H9 (cell line): ENCODE data around the gene LRRC58. TPM values are rescaled to one million over a fixed set of nuclear protein-coding genes. Genes with fewer than 3 reads are reported as not detected.

ENCODE experiments used
- DNase-seq: peaks from one replicate; pipeline ENCODE4 v3.0.0-alpha.2; 2017
- H2AFZ ChIP-seq: one replicate; pipeline ENCODE4 v1.6.1; 2013; ENCODE audit warnings: mild to moderate bottlenecking, low read length, control low read depth, moderate library complexity
- H2AK5ac ChIP-seq: 2 replicates; pipeline ENCODE4 v1.6.1; 2013; ENCODE audit warnings: low read length, control low read depth, mixed read lengths; ENCODE audit not compliant: insufficient read length
- H2BK120ac ChIP-seq: one replicate; pipeline ENCODE4 v1.6.1; 2013; ENCODE audit warnings: low read depth, mild to moderate bottlenecking, low read length, control low read depth, inconsistent platforms; ENCODE audit not compliant: poor library complexity, severe bottlenecking
- H2BK12ac ChIP-seq: 2 replicates; pipeline ENCODE4 v1.6.1; 2013; ENCODE audit warnings: low read length, control low read depth, mixed read lengths, low read depth; ENCODE audit not compliant: insufficient read length
- H2BK15ac ChIP-seq: 2 replicates; pipeline ENCODE4 v1.6.1; 2013; ENCODE audit warnings: low read depth, low read length, control low read depth
- H2BK20ac ChIP-seq: one replicate; pipeline ENCODE4 v1.6.1; 2013; ENCODE audit warnings: low read depth, mild to moderate bottlenecking, low read length, control low read depth, inconsistent platforms; ENCODE audit not compliant: poor library complexity, severe bottlenecking
- H2BK5ac ChIP-seq: 2 replicates; pipeline ENCODE4 v1.6.1; 2013; ENCODE audit warnings: low read length, control low read depth, mixed read lengths; ENCODE audit not compliant: insufficient read length
- H3K14ac ChIP-seq: 2 replicates; pipeline ENCODE4 v1.6.1; 2013; ENCODE audit warnings: low read length, control low read depth; ENCODE audit not compliant: insufficient read depth
- H3K18ac ChIP-seq: 2 replicates; pipeline ENCODE4 v1.6.1; 2013; ENCODE audit warnings: low read depth, mild to moderate bottlenecking, mixed read lengths, low read length, control low read depth; ENCODE audit not compliant: insufficient read length
- H3K23ac ChIP-seq: 2 replicates; pipeline ENCODE4 v1.6.1; 2013; ENCODE audit warnings: low read length, control low read depth, mixed read lengths, low read depth; ENCODE audit not compliant: insufficient read length
- H3K23me2 ChIP-seq: 2 replicates; pipeline ENCODE4 v1.6.1; 2013; ENCODE audit warnings: low read depth, mild to moderate bottlenecking, mixed read lengths, low read length, control low read depth; ENCODE audit not compliant: insufficient read length, poor library complexity, severe bottlenecking
- H3K27ac ChIP-seq: 2 replicates; pipeline ENCODE4 v1.5.1; 2013; ENCODE audit warnings: low read length, control low read depth, mixed read lengths, low read depth; ENCODE audit not compliant: insufficient read length
- H3K27me3 ChIP-seq: 2 replicates; pipeline ENCODE4 v1.6.1; 2013; ENCODE audit warnings: low read length, control low read depth, inconsistent platforms; ENCODE audit not compliant: insufficient read depth
- H3K4ac ChIP-seq: 2 replicates; pipeline ENCODE4 v1.6.1; 2013; ENCODE audit warnings: low read depth, mild to moderate bottlenecking, control low read depth, inconsistent platforms, low read length, moderate library complexity
- H3K4me1 ChIP-seq: 2 replicates; pipeline ENCODE4 v1.6.1; 2013; ENCODE audit warnings: low read length, control low read depth, inconsistent platforms; ENCODE audit not compliant: insufficient read depth
- H3K4me2 ChIP-seq: 2 replicates; pipeline ENCODE4 v1.6.1; 2013; ENCODE audit warnings: low read length, control low read depth, mixed read lengths; ENCODE audit not compliant: insufficient read length, insufficient read depth
- H3K56ac ChIP-seq: 2 replicates; pipeline ENCODE4 v1.6.1; 2013; ENCODE audit warnings: low read depth, mild to moderate bottlenecking, mixed read lengths, low read length, control low read depth; ENCODE audit not compliant: insufficient read length
- H3K79me1 ChIP-seq: 2 replicates; pipeline ENCODE4 v1.6.1; 2013; ENCODE audit warnings: low read depth, mild to moderate bottlenecking, moderate library complexity, low read length, control low read depth, inconsistent platforms; ENCODE audit not compliant: insufficient read depth, poor library complexity, severe bottlenecking
- H3K79me2 ChIP-seq: 2 replicates; pipeline ENCODE4 v1.6.1; 2013; ENCODE audit warnings: low read length, control low read depth, inconsistent platforms; ENCODE audit not compliant: insufficient read depth
- H3K9ac ChIP-seq: 2 replicates; pipeline ENCODE4 v1.6.1; 2013; ENCODE audit warnings: low read length, control low read depth, mixed read lengths; ENCODE audit not compliant: insufficient read length; ENCODE audit errors: extremely low read depth
- H3K9me3 ChIP-seq: one replicate; pipeline ENCODE4 v1.6.1; 2013; ENCODE audit warnings: low read depth, low read length, inconsistent platforms; ENCODE audit not compliant: control insufficient read depth
- H3T11ph ChIP-seq: one replicate; pipeline ENCODE4 v1.6.1; 2013; ENCODE audit warnings: mild to moderate bottlenecking, low read length, control low read depth, inconsistent platforms
- H4K20me1 ChIP-seq: one replicate; pipeline ENCODE4 v1.6.1; 2013; ENCODE audit not compliant: control insufficient read depth, insufficient read length, insufficient read depth
- H4K5ac ChIP-seq: 2 replicates; pipeline ENCODE4 v1.6.1; 2013; ENCODE audit warnings: low read depth, mild to moderate bottlenecking, mixed read lengths, low read length, control low read depth; ENCODE audit not compliant: insufficient read length
- H4K8ac ChIP-seq: replicated peaks from 2 replicates; pipeline ENCODE4 v1.6.1; 2013; ENCODE audit warnings: low read length, control low read depth, mixed read lengths, low read depth; ENCODE audit not compliant: insufficient read length
- H4K91ac ChIP-seq: 2 replicates; pipeline ENCODE4 v1.6.1; 2013; ENCODE audit warnings: low read depth, mild to moderate bottlenecking, moderate library complexity, mixed read lengths, low read length, control low read depth; ENCODE audit not compliant: insufficient read length
- H3K27ac Mint-ChIP-seq, 3 experiments: 2 replicates in 2 of 3; 3 replicates in 1 of 3; pipeline ENCODE4 v1.8.0; 2020 to 2021; ENCODE audit warnings: mixed read lengths in 3 of 3, mild to moderate bottlenecking in 1 of 3, moderate library complexity in 1 of 3
- H3K27me3 Mint-ChIP-seq: 2 replicates; pipeline ENCODE4 v1.8.0; 2021; ENCODE audit warnings: low read depth, mild to moderate bottlenecking, moderate library complexity, mixed read lengths
- H3K36me3 Mint-ChIP-seq, 3 experiments: 2 replicates in 2 of 3; 3 replicates in 1 of 3; pipeline ENCODE4 v1.8.0; 2020 to 2021; ENCODE audit warnings: low read depth in 3 of 3, mixed read lengths in 3 of 3; ENCODE audit not compliant: insufficient read depth in 1 of 3
- H3K4me1 Mint-ChIP-seq, 2 experiments: 2 replicates each; pipeline ENCODE4 v1.8.0; 2020; ENCODE audit warnings: mixed read lengths in 2 of 2
- H3K4me3 Mint-ChIP-seq, 2 experiments: 2 replicates in 1 of 2; 3 replicates in 1 of 2; pipeline ENCODE4 v1.8.0; 2020 to 2021; ENCODE audit warnings: mild to moderate bottlenecking in 2 of 2, mixed read lengths in 2 of 2, moderate library complexity in 1 of 2
- H3K9me3 Mint-ChIP-seq, 2 experiments: 2 replicates in 1 of 2; 3 replicates in 1 of 2; pipeline ENCODE4 v1.8.0; 2020; ENCODE audit warnings: mild to moderate bottlenecking in 2 of 2, mixed read lengths in 2 of 2, moderate library complexity in 1 of 2
- CTCF ChIP-seq: fragments of 200-600 bp; sonication (generic); conservative IDR thresholded peaks from 3 replicates; pipeline ENCODE4 v1.8.0; 2021; ENCODE audit warnings: antibody characterized with exemption, mild to moderate bottlenecking
- WGBS: extraction: QIAGEN DNeasy Blood & Tissue Kit; methylation state at CpG from one replicate; pipeline ENCODE4 v1.1.7; 2013; ENCODE audit warnings: missing lambda C conversion rate, low lambda C conversion rate, mixed read lengths; ENCODE audit not compliant: insufficient read length; ENCODE audit errors: extremely low coverage; 5-methylcytosine and 5-hydroxymethylcytosine counted together
- total RNA-seq: library from RNA; stranded (reverse); gene quantifications from 2 replicates; pipeline ENCODE4 v1.2.1, GENCODE V29; 2021

LRRC58 gene
- total RNA-seq, 1 experiment from 2014 or later: 18.2 TPM

- no peaks in the 10 kb centered on the region for H3K27me3 ChIP-seq
- no peak overlapping the region for H3T11ph ChIP-seq
- no peak for DNase-seq
- no peak overlapping the region for H2BK15ac ChIP-seq
- H4K5ac ChIP-seq: no peak overlapping the region
- Mint-ChIP-seq H3K9me3 (no peaks in the 10 kb centered on the region), H3K4me1 (peaks cover 17 to 18% of the 10 kb centered on the region in 2 experiments), H3K36me3 (peaks cover 0 to 6% (median 3%) of the 10 kb centered on the region in 3 experiments; a peak in 5 of 7 replicates), H3K27me3 (peaks cover 5% of the 10 kb centered on the region), H3K4me3 (peak overlapping the region; percentile 82 to 91), H3K27ac (peak overlapping the region in 1 of 3 experiments; percentile 92; a peak in 1 of 7 replicates)
- H2BK5ac ChIP-seq: no peak overlapping the region
- no CpG with 5 or more reads among the region's 6 CpGs for WGBS
- no peaks in the 10 kb centered on the region for H4K20me1 ChIP-seq
- no peak overlapping the region for H2BK12ac ChIP-seq
- peak overlapping the region; percentile 67 for H2AFZ ChIP-seq
- no peak overlapping the region for H3K27ac ChIP-seq
- H3K4me2 ChIP-seq: peak overlapping the region; percentile 97
- H3K79me2 ChIP-seq: no peaks in the 10 kb centered on the region; the same call in 1 of the 2 replicates
- no peak overlapping the region; the same call in 1 of the 2 replicates for H3K14ac ChIP-seq
- H4K91ac ChIP-seq: no peak overlapping the region
- no peak overlapping the region for H3K56ac ChIP-seq
- no peaks in the 10 kb centered on the region for H3K9me3 ChIP-seq
- no peak overlapping the region for H4K8ac ChIP-seq
- H2AK5ac ChIP-seq: no peak overlapping the region
- no peak overlapping the region for H3K18ac ChIP-seq
- H2BK20ac ChIP-seq: no peak overlapping the region
- no peak overlapping the region for H3K23ac ChIP-seq
- H3K23me2 ChIP-seq: peaks cover 12% of the 10 kb centered on the region
- H3K9ac ChIP-seq: peak overlapping the region; percentile 5
- H3K4ac ChIP-seq: no peak overlapping the region
- no peaks in the 10 kb centered on the region for H3K79me1 ChIP-seq
- peaks cover 4% of the 10 kb centered on the region; the same call in 1 of the 2 replicates for H3K4me1 ChIP-seq
- no peak overlapping the region for H2BK120ac ChIP-seq
- TF ChIP-seq CTCF: no peak
Observed at GRCh38 chr3:120349855-120350125, 636 bp upstream of the LRRC58 start.
